Testis (tissue), 3 donors: ENCODE data around the gene SLC28A1. TPM values are rescaled to one million over a fixed set of nuclear protein-coding genes. Genes with fewer than 3 reads are reported as not detected.

Experiments used
- DNase-seq: peaks from one replicate; pipeline ENCODE4 v3.0.0-alpha.2; 2019
- H3K27ac ChIP-seq, 2 donors: fragments of 200-600 bp; sonication (generic); one replicate each; pipeline ENCODE4 v1.5.1; 2019
- H3K27me3 ChIP-seq: fragments of 200-600 bp; sonication (generic); one replicate; pipeline ENCODE4 v1.5.1; 2019
- H3K36me3 ChIP-seq: fragments of 200-600 bp; sonication (generic); one replicate; pipeline ENCODE4 v1.5.1; 2017; ENCODE audit warnings: low read depth; ENCODE audit errors: missing control alignments
- H3K4me1 ChIP-seq: fragments of 200-600 bp; sonication (generic); one replicate; pipeline ENCODE4 v1.5.1; 2019
- H3K4me3 ChIP-seq, 2 donors: fragments of 200-600 bp; sonication (generic); one replicate each; pipeline ENCODE4 v1.5.1; 2017 to 2019
- H3K9me3 ChIP-seq: fragments of 200-600 bp; sonication (generic); one replicate; pipeline ENCODE4 v1.5.1; 2017
- POLR2A ChIP-seq: fragments of 450-650 bp; IDR thresholded peaks from one replicate; pipeline ENCODE4 v1.6.1; 2017; ENCODE audit warnings: antibody characterized with exemption, mild to moderate bottlenecking, moderate library complexity
- WGBS, 2 donors: methylation state at CpG; one replicate each; pipeline ENCODE4 v1.1.5; 2018; 5-methylcytosine and 5-hydroxymethylcytosine counted together
- intact Hi-C: fragments of 100-400 bp; cut with DNase I; formaldehyde crosslinking; loops from one replicate; pipeline ENCODE4 v1.15.1; 2023; ENCODE audit warnings: low total_unique reads
- polyA plus RNA-seq: library from polyadenylated mRNA; stranded (reverse); fragments of 350-450 nt; fragmentation: Illumina TruSeq; extraction: RNeasy Lipid Tissue Mini Kit (QIAGEN cat#74804); gene quantifications from one replicate; pipeline ENCODE4 v1.2.3, GENCODE V29; 2014; ENCODE audit warnings: low read depth, low replicate concordance; ENCODE audit not compliant: insufficient read depth
- total RNA-seq, 2 donors: library from RNA; depleted of rRNA; stranded (reverse); fragments of >200 nt; gene quantifications; one replicate each; pipeline ENCODE4 v1.2.3, GENCODE V29; 2016
- TF ChIP-seq, protein P1 (sequence below), 3 experiments: fragments of 450-650 bp in 2 of 3; fragments of 200-600 bp in 1 of 3; sonication (generic) in 1 of 3; IDR thresholded peaks; one replicate each; pipeline ENCODE4 v1.5.1; 2016 to 2019; ENCODE audit warnings: antibody characterized with exemption in 3 of 3, mild to moderate bottlenecking in 2 of 3, moderate library complexity in 1 of 3

Gene SLC28A1
- total and polyA plus RNA-seq, 3 donors from 2014 or later, result 0.26 to 0.31 (median 0.31) TPM

DNA sequence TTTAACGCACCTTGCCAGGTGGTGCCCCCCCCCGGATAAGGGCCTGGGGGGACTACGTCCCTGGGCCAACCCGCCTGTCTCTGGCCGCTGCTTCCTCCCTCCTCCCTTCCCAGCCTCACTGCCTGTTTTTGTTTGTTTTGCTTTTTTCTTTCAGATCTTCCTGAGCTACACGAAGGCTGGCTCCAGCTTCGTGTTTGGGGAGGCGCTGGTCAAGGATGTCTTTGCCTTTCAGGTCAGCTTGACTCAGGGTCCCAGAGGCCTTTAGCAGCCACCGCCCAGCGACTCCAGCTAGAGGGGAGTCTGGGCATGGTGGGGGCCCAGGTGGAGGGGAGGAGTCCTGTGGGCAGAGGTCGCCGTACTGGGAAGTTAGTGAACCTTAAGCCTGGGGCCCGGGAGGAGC is 24.1 kb downstream of the SLC28A1 start:
- Histone ChIP-seq H3K27me3 (no peaks in the 10 kb centered on the region), H3K27ac (no peak overlapping the region), H3K36me3 (no peaks in the 10 kb centered on the region), H3K9me3 (no peaks in the 10 kb centered on the region), H3K4me3 (no peak overlapping the region), H3K4me1 (peaks cover 32% of the 10 kb centered on the region)
- no peak for TF ChIP-seq POLR2A
- TF ChIP-seq, protein P1, sequence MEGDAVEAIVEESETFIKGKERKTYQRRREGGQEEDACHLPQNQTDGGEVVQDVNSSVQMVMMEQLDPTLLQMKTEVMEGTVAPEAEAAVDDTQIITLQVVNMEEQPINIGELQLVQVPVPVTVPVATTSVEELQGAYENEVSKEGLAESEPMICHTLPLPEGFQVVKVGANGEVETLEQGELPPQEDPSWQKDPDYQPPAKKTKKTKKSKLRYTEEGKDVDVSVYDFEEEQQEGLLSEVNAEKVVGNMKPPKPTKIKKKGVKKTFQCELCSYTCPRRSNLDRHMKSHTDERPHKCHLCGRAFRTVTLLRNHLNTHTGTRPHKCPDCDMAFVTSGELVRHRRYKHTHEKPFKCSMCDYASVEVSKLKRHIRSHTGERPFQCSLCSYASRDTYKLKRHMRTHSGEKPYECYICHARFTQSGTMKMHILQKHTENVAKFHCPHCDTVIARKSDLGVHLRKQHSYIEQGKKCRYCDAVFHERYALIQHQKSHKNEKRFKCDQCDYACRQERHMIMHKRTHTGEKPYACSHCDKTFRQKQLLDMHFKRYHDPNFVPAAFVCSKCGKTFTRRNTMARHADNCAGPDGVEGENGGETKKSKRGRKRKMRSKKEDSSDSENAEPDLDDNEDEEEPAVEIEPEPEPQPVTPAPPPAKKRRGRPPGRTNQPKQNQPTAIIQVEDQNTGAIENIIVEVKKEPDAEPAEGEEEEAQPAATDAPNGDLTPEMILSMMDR (IDR thresholded peaks at IDR 0.05), result no peak
- intact Hi-C loops, result no loop called here
- 46 to 54% methylated on average over 13 of the region's 13 CpGs for WGBS, 2 donors
- DNase-seq, result no peak

DNA sequence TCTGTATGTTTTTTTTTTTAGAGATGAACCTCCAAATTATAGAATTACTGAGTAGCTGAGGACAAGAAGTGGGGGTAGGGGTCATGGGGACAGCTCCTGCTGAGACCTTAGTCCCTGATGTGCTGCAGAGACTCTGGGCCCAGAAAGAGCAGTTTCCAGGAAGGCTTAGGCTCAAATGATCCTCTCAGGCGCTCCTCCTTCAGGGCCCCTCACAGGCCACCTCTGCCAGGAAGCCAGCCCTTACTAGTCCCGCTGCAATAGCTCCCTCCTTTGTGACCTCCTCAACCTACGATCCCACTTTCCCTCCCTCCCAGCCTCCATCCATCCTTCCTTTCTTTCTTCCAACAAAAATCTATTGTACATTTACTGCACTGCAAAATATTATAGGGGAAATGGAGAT is 24.6 kb downstream of the SLC28A1 start:
- Histone ChIP-seq H3K9me3 (no peaks in the 10 kb centered on the region), H3K4me3 (no peak overlapping the region), H3K27me3 (no peaks in the 10 kb centered on the region), H3K4me1 (peaks cover 32% of the 10 kb centered on the region), H3K36me3 (no peaks in the 10 kb centered on the region), H3K27ac (no peak overlapping the region)
- DNase-seq, result no peak
- intact Hi-C loops, result no loop called here
- TF ChIP-seq POLR2A, result no peak
- TF ChIP-seq, protein P1 (IDR thresholded peaks at IDR 0.05), result no peak
- 76 to 79% methylated on average over 3 of the region's 3 CpGs for WGBS, 2 donors

DNA sequence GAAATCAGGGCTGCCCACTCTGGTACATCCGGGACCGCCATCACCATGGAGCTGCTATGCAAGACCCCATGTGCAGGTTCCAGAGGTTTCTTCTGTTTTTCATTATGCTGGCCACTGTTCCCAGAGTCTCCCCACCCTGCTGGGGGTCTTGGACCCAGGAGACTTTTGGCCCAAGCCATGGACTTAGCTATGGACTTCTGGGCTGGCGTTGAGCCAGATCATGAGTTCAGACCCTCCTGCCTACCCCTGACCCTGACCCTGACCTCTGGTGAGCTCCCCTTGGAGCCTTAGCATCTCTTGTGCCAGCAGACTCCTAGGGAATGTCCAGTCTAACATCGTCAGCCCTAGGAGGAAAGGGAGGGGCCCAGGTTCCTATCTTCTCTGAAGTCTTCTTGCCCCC is 25.3 kb downstream of the SLC28A1 start:
- WGBS, 2 donors, result 76 to 85% methylated on average over 3 to 4 of the region's 4 CpGs
- no peak for DNase-seq
- Histone ChIP-seq H3K4me1 (peaks cover 32% of the 10 kb centered on the region), H3K9me3 (no peaks in the 10 kb centered on the region), H3K27ac (no peak overlapping the region), H3K27me3 (no peaks in the 10 kb centered on the region), H3K4me3 (no peak overlapping the region), H3K36me3 (no peaks in the 10 kb centered on the region)
- intact Hi-C loops, result no loop called here
- TF ChIP-seq POLR2A, result no peak
- TF ChIP-seq, protein P1 (IDR thresholded peaks at IDR 0.05), result no peak

DNA sequence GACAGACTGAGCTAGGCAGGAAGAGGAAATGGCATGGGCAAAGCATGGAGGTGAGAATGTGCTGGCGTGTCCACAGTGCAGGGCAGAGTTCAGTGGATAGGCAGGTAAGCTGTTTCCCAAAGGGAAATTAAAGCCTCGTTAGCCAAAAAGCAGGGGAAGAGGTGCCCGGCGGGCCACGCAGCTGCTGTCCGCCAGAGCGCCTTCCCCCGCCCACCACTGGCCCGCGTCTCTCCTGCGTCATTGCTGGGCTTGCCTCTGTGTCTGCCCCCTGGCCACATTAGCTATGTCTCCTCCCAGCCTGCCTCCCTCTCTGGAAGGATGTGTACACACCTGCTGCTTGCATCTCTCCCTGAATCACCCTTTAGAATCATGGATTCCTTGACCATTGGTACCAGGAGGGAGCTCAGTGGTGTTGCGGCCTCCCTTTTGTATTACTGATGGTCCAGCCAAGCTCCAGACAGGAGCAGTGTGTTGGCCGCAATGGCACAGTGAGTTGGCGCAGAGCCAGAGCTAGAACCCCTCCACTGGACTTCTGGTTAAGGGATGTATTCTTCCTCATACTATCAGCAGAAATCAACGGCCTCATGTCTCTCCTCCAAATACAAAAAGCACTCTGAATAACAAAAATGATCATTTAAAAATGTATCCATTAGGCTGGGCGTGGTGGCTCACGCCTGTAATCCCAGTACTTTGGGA is 26.6 kb downstream of the SLC28A1 start:
- no peaks in the 10 kb centered on the region for H3K27me3 ChIP-seq
- no peaks in the 10 kb centered on the region for H3K36me3 ChIP-seq
- WGBS, 2 donors, result 91% methylated on average over 16 to 17 of the region's 17 CpGs
- H3K4me1 ChIP-seq, result peaks cover 32% of the 10 kb centered on the region
- no peak overlapping the region for H3K4me3 ChIP-seq
- H3K27ac ChIP-seq, result no peak overlapping the region
- intact Hi-C loops, result no loop called here
- TF ChIP-seq, protein P1 (IDR thresholded peaks at IDR 0.05), result no peak
- TF ChIP-seq POLR2A, result no peak
- no peak for DNase-seq
- H3K9me3 ChIP-seq, result no peaks in the 10 kb centered on the region
